ENCODE data around the gene CNTNAP2. TPM values are rescaled to one million over a fixed set of nuclear protein-coding genes. Genes with fewer than 3 reads are reported as not detected.
"Not testable (repeated sequence)": the region's sequence is repeated elsewhere in the genome, so short reads cannot be mapped to it uniquely, and the experiment has no call there.

The CNTNAP2 gene
- total and polyA plus RNA-seq, 2 of the 4 experiments (the other 2 are of a cell fraction): not detected

DNA sequence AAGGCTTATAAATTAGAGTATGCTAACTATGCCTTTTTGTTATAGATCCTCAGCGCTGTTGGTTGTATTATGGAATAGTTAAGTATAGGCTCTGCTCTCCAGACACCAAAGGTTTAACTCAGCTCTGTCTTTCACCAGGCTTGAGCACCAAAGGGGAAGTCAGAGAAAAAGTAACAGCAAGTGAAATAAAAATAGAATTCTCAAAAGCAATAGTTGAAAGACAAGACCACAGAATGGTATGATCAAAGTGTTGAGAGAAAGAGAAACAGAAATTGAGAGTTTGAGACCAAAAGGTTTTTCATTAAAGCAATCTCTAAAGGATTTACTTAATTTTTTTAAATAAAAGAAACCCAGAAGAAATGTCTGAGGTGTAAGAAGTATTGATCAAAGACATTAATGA is 1944.1 kb downstream of the CNTNAP2 start:
- no peak overlapping the region for H4K91ac ChIP-seq (ENCODE audit: insufficient read depth, low read depth, low read length)
- no peak overlapping the region for H3K18ac ChIP-seq (ENCODE audit: low read depth, low read length)
- dilution Hi-C loops (cut with HindIII; ENCODE audit: low sequenced_read_pairs, unreplicated experiment) (no loop called here), intact Hi-C loops (cut with micrococcal nuclease) (no loop called here), in situ Hi-C loops (cut with MboI; ENCODE audit: low sequenced_read_pairs) (no loop called here)
- no peak overlapping the region for H3K9ac ChIP-seq (ENCODE audit: low read depth, low read length)
- no CpG with 5 or more reads among the region's 1 CpG for WGBS, 2 experiments (ENCODE audit: extremely low coverage in 2 of 2, insufficient read length in 1 of 2)
- no peaks in the 10 kb centered on the region for H3K4me1 ChIP-seq (ENCODE audit: control insufficient read depth, insufficient read depth, low read length)
- H4K5ac ChIP-seq (ENCODE audit: low read depth, low read length): no peak overlapping the region
- H3K9me1 ChIP-seq (ENCODE audit: insufficient read depth, low read length): no peaks in the 10 kb centered on the region
- POLR2A ChIA-PET (ENCODE audit: unreplicated experiment): no interaction called here
- no peak overlapping the region for H2AFZ ChIP-seq (replicated peaks; ENCODE audit: low read length, poor library complexity)
- H3K14ac ChIP-seq (replicated peaks; ENCODE audit: low read depth, low read length): no peak overlapping the region
- H2AK5ac ChIP-seq (ENCODE audit: low read depth, low read length): no peak overlapping the region
- no peak overlapping the region for H4K8ac ChIP-seq (ENCODE audit: low read depth in 2 of 2, low read length in 2 of 2)
- H3K56ac ChIP-seq (ENCODE audit: extremely low read depth, insufficient read depth, low read length): no peak overlapping the region
- H2BK5ac ChIP-seq (ENCODE audit: low read depth, low read length, poor library complexity, severe bottlenecking): no peak overlapping the region
- H3K23ac ChIP-seq (ENCODE audit: low read depth, low read length): no peak overlapping the region
- no peak overlapping the region for H3K4me2 ChIP-seq (ENCODE audit: low read depth, low read length)
- H2BK15ac ChIP-seq (ENCODE audit: low read depth, low read length): no peak overlapping the region
- H3K27me3 ChIP-seq (ENCODE audit: control insufficient read depth, insufficient read depth, low read length): no peaks in the 10 kb centered on the region
- no peaks in the 10 kb centered on the region for H3K79me1 ChIP-seq (ENCODE audit: low read depth in 1 of 2, low read length in 2 of 2)
- no peak overlapping the region for H3K4ac ChIP-seq (ENCODE audit: low read depth, low read length)
- no peak overlapping the region for H3K27ac ChIP-seq (ENCODE audit: insufficient read depth, low read length)
- H4K20me1 ChIP-seq (ENCODE audit: insufficient read depth, low read length): no peaks in the 10 kb centered on the region
- ATAC-seq (ENCODE audit: low read depth): no peak
- no peak for DNase-seq
- CTCF ChIA-PET: no interaction called here
- no peaks in the 10 kb centered on the region for H3K36me3 ChIP-seq (ENCODE audit: control insufficient read depth, insufficient read depth, low read length)
- H2AK9ac ChIP-seq (replicated peaks; ENCODE audit: low read depth, low read length, poor library complexity): no peak overlapping the region
- no peak overlapping the region for H2BK20ac ChIP-seq (ENCODE audit: low read depth, low read length)
- no TSS peak for BruUV-seq (replicated peaks)
- peaks cover 6% of the 10 kb centered on the region; the same call in 1 of the 2 replicates for H3K9me3 ChIP-seq (ENCODE audit: control insufficient read depth, insufficient read depth, low read length)
- H2BK120ac ChIP-seq (ENCODE audit: low read depth, low read length): no peak overlapping the region
- no peak overlapping the region for H3K4me3 ChIP-seq (ENCODE audit: insufficient read depth, low read depth, low read length)
- no peak for TF ChIP-seq MAZ (IDR thresholded peaks at IDR 0.05; ENCODE audit: borderline replicate concordance, low read depth, low read length)
- TF ChIP-seq, protein P1, sequence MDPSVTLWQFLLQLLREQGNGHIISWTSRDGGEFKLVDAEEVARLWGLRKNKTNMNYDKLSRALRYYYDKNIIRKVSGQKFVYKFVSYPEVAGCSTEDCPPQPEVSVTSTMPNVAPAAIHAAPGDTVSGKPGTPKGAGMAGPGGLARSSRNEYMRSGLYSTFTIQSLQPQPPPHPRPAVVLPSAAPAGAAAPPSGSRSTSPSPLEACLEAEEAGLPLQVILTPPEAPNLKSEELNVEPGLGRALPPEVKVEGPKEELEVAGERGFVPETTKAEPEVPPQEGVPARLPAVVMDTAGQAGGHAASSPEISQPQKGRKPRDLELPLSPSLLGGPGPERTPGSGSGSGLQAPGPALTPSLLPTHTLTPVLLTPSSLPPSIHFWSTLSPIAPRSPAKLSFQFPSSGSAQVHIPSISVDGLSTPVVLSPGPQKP (IDR thresholded peaks at IDR 0.05; ENCODE audit: borderline replicate concordance, low read depth, low read length): no peak

DNA sequence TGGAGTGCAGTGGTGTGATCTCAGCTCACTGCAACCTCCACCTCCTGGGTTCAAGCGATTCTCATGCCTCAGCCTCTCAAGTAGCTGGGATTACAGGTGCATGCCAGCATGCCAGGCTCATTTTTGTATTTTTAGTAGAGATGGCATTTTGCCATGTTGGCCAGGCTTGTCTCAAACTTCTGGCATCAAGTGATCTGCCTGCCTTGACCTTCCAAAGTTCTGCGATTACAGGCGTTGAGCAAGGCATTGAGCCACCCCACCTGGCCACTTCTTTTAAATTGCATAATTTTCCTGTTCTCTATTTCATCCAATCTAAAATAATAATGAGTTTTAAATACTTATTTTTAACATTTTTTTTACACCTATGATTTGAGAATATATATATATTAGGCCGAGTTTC is 1961.5 kb downstream of the CNTNAP2 start:
- H3K23ac ChIP-seq (ENCODE audit: low read depth, low read length); H3K4me3 ChIP-seq (ENCODE audit: insufficient read depth, low read depth, low read length); H3K9ac ChIP-seq (ENCODE audit: low read depth, low read length); H4K20me1 ChIP-seq (ENCODE audit: insufficient read depth, low read length); CTCF ChIA-PET; H3K14ac ChIP-seq (replicated peaks; ENCODE audit: low read depth, low read length); in situ Hi-C loops (cut with MboI; ENCODE audit: low sequenced_read_pairs); dilution Hi-C loops (cut with HindIII; ENCODE audit: low sequenced_read_pairs, unreplicated experiment); H2BK120ac ChIP-seq (ENCODE audit: low read depth, low read length); H2BK15ac ChIP-seq (ENCODE audit: low read depth, low read length); H3K56ac ChIP-seq (ENCODE audit: extremely low read depth, insufficient read depth, low read length); H3K9me3 ChIP-seq (ENCODE audit: control insufficient read depth, insufficient read depth, low read length); H3K4me2 ChIP-seq (ENCODE audit: low read depth, low read length); intact Hi-C loops (cut with micrococcal nuclease); H2AK9ac ChIP-seq (replicated peaks; ENCODE audit: low read depth, low read length, poor library complexity); H2AK5ac ChIP-seq (ENCODE audit: low read depth, low read length); H3K27ac ChIP-seq (ENCODE audit: insufficient read depth, low read length); H3K18ac ChIP-seq (ENCODE audit: low read depth, low read length); POLR2A ChIA-PET (ENCODE audit: unreplicated experiment); H3K27me3 ChIP-seq (ENCODE audit: control insufficient read depth, insufficient read depth, low read length); H4K8ac ChIP-seq (ENCODE audit: low read depth in 2 of 2, low read length in 2 of 2); H2BK20ac ChIP-seq (ENCODE audit: low read depth, low read length); H2BK5ac ChIP-seq (ENCODE audit: low read depth, low read length, poor library complexity, severe bottlenecking); H3K9me1 ChIP-seq (ENCODE audit: insufficient read depth, low read length); ATAC-seq (ENCODE audit: low read depth); H4K5ac ChIP-seq (ENCODE audit: low read depth, low read length); H2AFZ ChIP-seq (replicated peaks; ENCODE audit: low read length, poor library complexity); H3K36me3 ChIP-seq (ENCODE audit: control insufficient read depth, insufficient read depth, low read length); DNase-seq; H4K91ac ChIP-seq (ENCODE audit: insufficient read depth, low read depth, low read length); BruUV-seq (replicated peaks); H3K79me1 ChIP-seq (ENCODE audit: low read depth in 1 of 2, low read length in 2 of 2); H3K4me1 ChIP-seq (ENCODE audit: control insufficient read depth, insufficient read depth, low read length); H3K4ac ChIP-seq (ENCODE audit: low read depth, low read length): not testable (repeated sequence)
- 20% methylated on average over 1 of the region's 4 CpGs; no CpG with 5 or more reads in 1 of the 2 experiments for WGBS, 2 experiments (ENCODE audit: extremely low coverage in 2 of 2, insufficient read length in 1 of 2)
